Neutrophil (primary cell): ENCODE measurements around the gene CLINT1.

Source experiments
- H3K27ac ChIP-seq: fragments of 200-600 bp; sonication (generic); 2 replicates; pipeline ENCODE4 v1.5.1; 2016; ENCODE audit warnings: mild to moderate bottlenecking, moderate library complexity
- H3K27me3 ChIP-seq: fragments of 200-600 bp; sonication (generic); 2 replicates; pipeline ENCODE4 v1.6.0; 2016; ENCODE audit warnings: mild to moderate bottlenecking
- H3K36me3 ChIP-seq: fragments of 200-600 bp; sonication (generic); 2 replicates; pipeline ENCODE4 v1.5.1; 2017
- H3K4me1 ChIP-seq, 2 experiments: fragments of 200-600 bp in 1 of 2; sonication (generic) in 1 of 2; 1 replicate in 1 of 2; 2 replicates in 1 of 2; pipeline versions ENCODE4 v1.5.1 to v1.6.1; 2013 to 2016; ENCODE audit warnings: low read depth in 1 of 2, low read length in 1 of 2, mild to moderate bottlenecking in 1 of 2, moderate library complexity in 1 of 2; ENCODE audit not compliant: control insufficient read depth in 1 of 2, insufficient read depth in 1 of 2
- H3K4me3 ChIP-seq, 2 experiments: fragments of 200-600 bp in 1 of 2; sonication (generic) in 1 of 2; 1 replicate in 1 of 2; 2 replicates in 1 of 2; pipeline ENCODE4 v1.5.1; 2013 to 2016; ENCODE audit warnings: low read depth in 1 of 2, low read length in 1 of 2, mild to moderate bottlenecking in 1 of 2, moderate library complexity in 1 of 2
- H3K9me3 ChIP-seq: fragments of 200-600 bp; sonication (generic); 2 replicates; pipeline ENCODE4 v1.5.1; 2016
- CTCF ChIP-seq: fragments of 200-600 bp; sonication (generic); IDR thresholded peaks from 2 replicates; pipeline ENCODE4 v1.5.1; 2016; ENCODE audit warnings: antibody characterized with exemption

Gene CLINT1

DNA sequence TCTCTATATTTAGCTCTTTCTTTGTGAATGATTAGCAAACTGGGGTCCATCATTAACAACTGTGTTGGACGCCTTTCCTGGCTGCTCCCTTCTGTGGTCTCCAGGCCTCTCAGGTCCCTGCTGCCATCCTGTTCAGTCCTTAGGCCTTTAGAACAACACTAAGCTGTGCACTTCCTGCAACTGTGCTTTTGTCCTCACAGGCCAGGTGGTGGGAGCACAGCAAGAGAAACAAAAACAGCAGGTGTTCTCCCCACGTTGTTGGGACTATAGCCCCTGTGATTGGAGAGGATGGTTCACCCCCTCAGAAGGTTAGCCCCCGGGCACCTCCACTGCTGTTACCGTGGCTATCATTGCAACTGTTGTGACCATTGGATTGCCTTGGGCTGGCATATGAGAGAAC is 41.7 kb upstream of the CLINT1 start:
- peaks cover 3 to 5% of the 10 kb centered on the region in 2 experiments for H3K4me1 ChIP-seq
- TF ChIP-seq CTCF = no peak
- no peak overlapping the region for H3K27ac ChIP-seq
- H3K9me3 ChIP-seq = no peaks in the 10 kb centered on the region
- H3K27me3 ChIP-seq = no peaks in the 10 kb centered on the region
- H3K4me3 ChIP-seq = no peak overlapping the region
- no peaks in the 10 kb centered on the region for H3K36me3 ChIP-seq

DNA sequence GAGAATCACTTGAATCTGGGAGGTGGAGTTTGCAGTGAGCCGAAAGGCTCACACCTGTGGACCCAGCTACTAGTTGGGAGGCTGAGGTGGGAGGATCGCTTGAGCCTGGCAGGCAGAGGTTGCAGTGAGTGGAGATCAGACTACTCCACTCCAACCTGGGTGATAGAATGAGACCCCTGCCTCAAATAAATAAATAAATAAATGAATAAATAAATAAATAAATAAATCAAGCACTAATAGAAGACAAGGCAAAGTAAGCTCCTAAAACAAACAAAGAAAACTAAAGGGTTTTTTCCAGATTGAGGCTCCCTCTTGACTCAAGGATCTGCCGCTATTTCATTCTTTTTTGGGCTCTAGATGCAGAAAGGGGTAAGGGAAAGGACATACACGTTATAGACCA is 34.7 kb upstream of the CLINT1 start:
- Histone ChIP-seq H3K27ac (no peak overlapping the region), H3K36me3 (no peaks in the 10 kb centered on the region), H3K27me3 (no peaks in the 10 kb centered on the region), H3K9me3 (no peaks in the 10 kb centered on the region), H3K4me1 (peaks cover 36 to 44% of the 10 kb centered on the region in 2 experiments), H3K4me3 (no peak overlapping the region)
- no peak for TF ChIP-seq CTCF

- peaks cover 42 to 49% of the 10 kb centered on the region in 2 experiments for H3K4me1 ChIP-seq
- no peak overlapping the region for H3K4me3 ChIP-seq
- H3K9me3 ChIP-seq = no peaks in the 10 kb centered on the region
- TF ChIP-seq CTCF = no peak
- H3K27me3 ChIP-seq = no peaks in the 10 kb centered on the region
- H3K36me3 ChIP-seq = no peaks in the 10 kb centered on the region
- no peak overlapping the region for H3K27ac ChIP-seq
Measured at GRCh38 chr5:157892974-157893373, 34.0 kb upstream of the CLINT1 start.

GRCh38 chr5:157890836-157891597 is 32.1 kb upstream of the CLINT1 start:
- Histone ChIP-seq H3K27me3 (no peaks in the 10 kb centered on the region), H3K27ac (peak overlapping the region; percentile 79), H3K4me1 (peaks cover 47 to 55% of the 10 kb centered on the region in 2 experiments), H3K4me3 (peak overlapping the region; percentile 15 to 24), H3K36me3 (no peaks in the 10 kb centered on the region), H3K9me3 (no peaks in the 10 kb centered on the region)
- no peak for TF ChIP-seq CTCF

- H3K27ac ChIP-seq = no peak overlapping the region
Measured at GRCh38 chr5:157888814-157889532, 30.0 kb upstream of the CLINT1 start.

More at GRCh38 chr5:157888814-157889532, 30.0 kb upstream of the CLINT1 start:
- H3K4me1 ChIP-seq = peaks cover 59 to 70% of the 10 kb centered on the region in 2 experiments
- no peak for TF ChIP-seq CTCF
- H3K9me3 ChIP-seq = no peaks in the 10 kb centered on the region
- no peaks in the 10 kb centered on the region for H3K27me3 ChIP-seq
- no peaks in the 10 kb centered on the region for H3K36me3 ChIP-seq
- no peak overlapping the region for H3K4me3 ChIP-seq
